HepG2 (cell line): Measurements from ENCODE around the gene C2orf80. TPM values are rescaled to one million over a fixed set of nuclear protein-coding genes. Genes with fewer than 3 reads are reported as not detected.

ENCODE experiments used
- DPF2 ChIP-seq: sonication (generic); formaldehyde crosslinking; IDR thresholded peaks from 2 replicates; pipeline ENCODE4 v1.4.0; 2020; ENCODE audit warnings: mild to moderate bottlenecking, low read depth, missing genetic modification reagents, borderline replicate concordance
- HIVEP1 ChIP-seq: sonication (generic); formaldehyde crosslinking; IDR thresholded peaks from 2 replicates; pipeline ENCODE4 v1.4.0; 2020; ENCODE audit warnings: mild to moderate bottlenecking, missing genetic modification reagents
- ISX ChIP-seq: sonication (generic); formaldehyde crosslinking; conservative IDR thresholded peaks from 2 replicates; pipeline ENCODE4 v1.5.0; 2020; ENCODE audit warnings: missing genetic modification reagents
- KDM2A ChIP-seq: sonication (generic); formaldehyde crosslinking; IDR thresholded peaks from 2 replicates; pipeline ENCODE4 v1.4.0; 2020; ENCODE audit warnings: low read depth, missing genetic modification reagents, borderline replicate concordance
- MAFK ChIP-seq, 2 experiments: IDR thresholded peaks in 1 of 2; conservative IDR thresholded peaks in 1 of 2; 2 replicates each; pipeline ENCODE4 v1.6.1; 2011; ENCODE audit warnings: improper control_type of control experiment in 2 of 2, low read length in 2 of 2
- MLLT10 ChIP-seq: sonication (generic); formaldehyde crosslinking; IDR thresholded peaks from 2 replicates; pipeline ENCODE4 v1.4.0; 2020; ENCODE audit warnings: missing genetic modification reagents
- MYPOP ChIP-seq: sonication (generic); formaldehyde crosslinking; IDR thresholded peaks from 2 replicates; pipeline ENCODE4 v1.8.1; 2023; ENCODE audit warnings: mild to moderate bottlenecking, moderate library complexity, missing genetic modification reagents
- NFE2 ChIP-seq: sonication (generic); formaldehyde crosslinking; IDR thresholded peaks from 2 replicates; pipeline ENCODE4 v1.4.0; 2020; ENCODE audit warnings: missing genetic modification reagents
- PCBP2 ChIP-seq: fragments of 200-400 bp; formaldehyde crosslinking; optimal IDR thresholded peaks from 2 replicates; pipeline ENCODE3; 2018; ENCODE audit warnings: low read length, low read depth; ENCODE audit not compliant: poor library complexity, severe bottlenecking
- RARA ChIP-seq: IDR thresholded peaks from 2 replicates; pipeline ENCODE4 v1.6.1; 2016; ENCODE audit warnings: missing genetic modification reagents, missing compliant biosample characterization
- SKIL ChIP-seq: sonication (generic); formaldehyde crosslinking; IDR thresholded peaks from 2 replicates; pipeline ENCODE4 v1.8.0; 2022; ENCODE audit warnings: missing genetic modification reagents, mild to moderate bottlenecking, moderate library complexity, borderline replicate concordance
- STAT5B ChIP-seq: sonication (generic); formaldehyde crosslinking; IDR thresholded peaks from 2 replicates; pipeline ENCODE4 v1.4.0; 2020; ENCODE audit warnings: missing genetic modification reagents
- STAT6 ChIP-seq: sonication (generic); formaldehyde crosslinking; IDR thresholded peaks from 2 replicates; pipeline ENCODE4 v1.4.0; 2020; ENCODE audit warnings: missing genetic modification reagents, mild to moderate bottlenecking, borderline replicate concordance
- ZBTB10 ChIP-seq: sonication (generic); formaldehyde crosslinking; IDR thresholded peaks from 2 replicates; pipeline ENCODE4 v1.4.0; 2020; ENCODE audit warnings: missing genetic modification reagents, borderline replicate concordance
- ZNF430 ChIP-seq: sonication (generic); formaldehyde crosslinking; IDR thresholded peaks from 2 replicates; pipeline ENCODE4 v1.9.0; 2021; ENCODE audit warnings: mild to moderate bottlenecking, missing genetic modification reagents
- ZNF546 ChIP-seq: sonication (generic); formaldehyde crosslinking; conservative IDR thresholded peaks from 2 replicates; pipeline ENCODE4 v1.8.1; 2023; ENCODE audit warnings: mild to moderate bottlenecking, missing genetic modification reagents
- ZNF713 ChIP-seq: sonication (generic); formaldehyde crosslinking; IDR thresholded peaks from 2 replicates; pipeline ENCODE4 v1.4.0; 2020; ENCODE audit warnings: mild to moderate bottlenecking, missing genetic modification reagents
- ZNF816 ChIP-seq: sonication (generic); formaldehyde crosslinking; IDR thresholded peaks from 2 replicates; pipeline ENCODE4 v1.8.0; 2022; ENCODE audit warnings: missing genetic modification reagents, mild to moderate bottlenecking, borderline replicate concordance
- ZSCAN20 ChIP-seq: sonication (generic); formaldehyde crosslinking; IDR thresholded peaks from 2 replicates; pipeline ENCODE4 v1.4.0; 2020; ENCODE audit warnings: missing genetic modification reagents, mild to moderate bottlenecking, borderline replicate concordance
- ZSCAN9 ChIP-seq: IDR thresholded peaks from 2 replicates; pipeline ENCODE4 v1.6.1; 2016; ENCODE audit warnings: borderline replicate concordance
- polyA plus RNA-seq, 8 experiments: library from polyadenylated mRNA; depleted of rRNA in 3 of 8; stranded (reverse) in 7 of 8; unstranded in 1 of 8; fragments of >200 nt; fragmentation: Illumina TruSeq in 4 of 8; extraction: Trizol in 4 of 8; gene quantifications; 2 replicates each; pipeline versions ENCODE4 v1.2.1 to v1.2.3, GENCODE V29; 2011 to 2016; ENCODE audit warnings: low read depth in 4 of 8, missing spikeins in 1 of 8, mixed read lengths in 1 of 8; ENCODE audit not compliant: insufficient read depth in 1 of 8
- total RNA-seq, 5 experiments: library from RNA; depleted of rRNA; stranded (reverse); fragments of >200 nt; fragmentation: Illumina TruSeq; extraction: Trizol; gene quantifications; 2 replicates each; pipeline ENCODE4 v1.2.3, GENCODE V29; 2016; ENCODE audit warnings: low read depth in 1 of 5

Gene C2orf80
- total and polyA plus RNA-seq, 2 of the 13 experiments (the other 11 are each of a cell fraction or from before 2014, with no cell fraction given) = not detected

- TF ChIP-seq NFE2 (peak; percentile 86), RARA (CRISPR knock-in tag) (peak; percentile 44; the same call in 1 of the 2 replicates), ZSCAN20 (CRISPR knock-in tag) (no peak), STAT5B (CRISPR knock-in tag) (no peak), ZNF430 (no peak), ZNF713 (CRISPR knock-in tag) (no peak), MYPOP (no peak), MAFK (conservative IDR thresholded peaks at IDR 0.05 in 1 of 2, IDR thresholded peaks at IDR 0.05 in 1 of 2; ENCODE audit: low read length in 2 of 2) (peak; percentile 29 to 56; a peak in 2 of 4 replicates), ZNF816 (CRISPR knock-in tag) (no peak), PCBP2 (no peak), ISX (no peak), STAT6 (CRISPR knock-in tag) (no peak), DPF2 (no peak), ZNF546 (CRISPR knock-in tag) (no peak), SKIL (CRISPR knock-in tag) (peak; percentile 68; the same call in 1 of the 2 replicates), ZBTB10 (CRISPR knock-in tag) (no peak), HIVEP1 (no peak), ZSCAN9 (CRISPR knock-in tag) (no peak), MLLT10 (CRISPR knock-in tag) (no peak), KDM2A (CRISPR knock-in tag) (no peak)
Observed at GRCh38 chr2:208142925-208143799, 46.7 kb downstream of the C2orf80 start (continued).
